ENCODE results near the gene PLA2G1B.

The PLA2G1B gene

DNA sequence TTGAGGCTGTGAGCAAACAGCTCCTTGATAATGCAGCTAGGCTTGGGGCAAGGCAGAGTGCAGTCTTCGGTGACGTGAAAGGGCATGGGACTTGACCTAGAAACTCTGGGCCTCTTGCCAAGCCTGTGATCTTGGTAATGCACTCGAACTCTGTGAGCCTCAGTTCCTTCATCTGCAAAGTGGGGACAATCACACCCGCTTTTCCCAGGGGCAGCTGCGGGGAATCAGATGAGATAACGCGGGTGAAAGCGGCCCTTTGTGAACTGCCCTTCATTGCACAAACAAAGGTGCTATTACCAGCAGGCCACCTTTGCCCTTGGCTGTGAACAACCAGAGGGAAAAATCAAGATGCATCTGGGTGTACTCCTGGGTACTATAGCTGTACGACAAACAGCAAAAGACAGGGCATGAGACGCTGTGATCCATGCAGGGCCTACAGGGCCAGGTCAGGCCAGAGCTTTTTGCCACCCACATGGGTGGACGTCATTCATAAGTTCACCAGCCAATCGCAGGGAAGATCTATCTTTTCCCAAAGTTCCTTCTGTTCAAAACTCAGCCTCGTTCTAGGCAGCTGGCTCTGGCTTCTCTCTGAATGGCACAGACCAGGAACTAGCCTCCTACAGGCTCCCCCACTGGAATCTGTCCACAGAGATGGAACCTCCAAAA, 38.2 kb upstream of the PLA2G1B start:
- FAIRE-seq (no peak), DNase-seq (ENCODE audit: insufficient read length, low spot score) (no peak)
- TF ChIP-seq, protein P1, sequence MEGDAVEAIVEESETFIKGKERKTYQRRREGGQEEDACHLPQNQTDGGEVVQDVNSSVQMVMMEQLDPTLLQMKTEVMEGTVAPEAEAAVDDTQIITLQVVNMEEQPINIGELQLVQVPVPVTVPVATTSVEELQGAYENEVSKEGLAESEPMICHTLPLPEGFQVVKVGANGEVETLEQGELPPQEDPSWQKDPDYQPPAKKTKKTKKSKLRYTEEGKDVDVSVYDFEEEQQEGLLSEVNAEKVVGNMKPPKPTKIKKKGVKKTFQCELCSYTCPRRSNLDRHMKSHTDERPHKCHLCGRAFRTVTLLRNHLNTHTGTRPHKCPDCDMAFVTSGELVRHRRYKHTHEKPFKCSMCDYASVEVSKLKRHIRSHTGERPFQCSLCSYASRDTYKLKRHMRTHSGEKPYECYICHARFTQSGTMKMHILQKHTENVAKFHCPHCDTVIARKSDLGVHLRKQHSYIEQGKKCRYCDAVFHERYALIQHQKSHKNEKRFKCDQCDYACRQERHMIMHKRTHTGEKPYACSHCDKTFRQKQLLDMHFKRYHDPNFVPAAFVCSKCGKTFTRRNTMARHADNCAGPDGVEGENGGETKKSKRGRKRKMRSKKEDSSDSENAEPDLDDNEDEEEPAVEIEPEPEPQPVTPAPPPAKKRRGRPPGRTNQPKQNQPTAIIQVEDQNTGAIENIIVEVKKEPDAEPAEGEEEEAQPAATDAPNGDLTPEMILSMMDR (IDR thresholded peaks at IDR 0.05; ENCODE audit: insufficient read depth, missing control alignments) = no peak

DNA sequence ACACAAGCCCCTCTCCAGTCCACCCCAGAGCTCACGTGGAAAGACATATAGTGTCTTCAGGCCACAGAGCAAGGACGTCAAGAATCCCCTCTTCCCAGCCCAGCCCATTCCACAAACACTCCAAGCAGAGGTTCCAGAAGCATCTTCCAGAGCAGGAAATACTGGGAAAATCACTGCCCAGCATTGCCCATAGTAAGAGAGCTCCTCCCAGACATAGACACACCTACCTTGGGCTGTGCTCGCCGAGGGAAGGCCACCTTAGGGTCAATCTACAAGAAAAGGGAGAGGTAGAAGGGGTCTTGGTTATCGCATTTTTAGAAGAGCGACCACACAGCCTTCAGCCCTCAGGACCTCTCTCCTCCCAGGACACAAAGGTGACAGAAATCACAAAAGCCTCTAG, 36.9 kb upstream of the PLA2G1B start:
- DNase-seq (ENCODE audit: insufficient read length, low spot score) = no peak
- TF ChIP-seq, protein P1 (IDR thresholded peaks at IDR 0.05; ENCODE audit: insufficient read depth, missing control alignments) = no peak
- no peak for FAIRE-seq

DNA sequence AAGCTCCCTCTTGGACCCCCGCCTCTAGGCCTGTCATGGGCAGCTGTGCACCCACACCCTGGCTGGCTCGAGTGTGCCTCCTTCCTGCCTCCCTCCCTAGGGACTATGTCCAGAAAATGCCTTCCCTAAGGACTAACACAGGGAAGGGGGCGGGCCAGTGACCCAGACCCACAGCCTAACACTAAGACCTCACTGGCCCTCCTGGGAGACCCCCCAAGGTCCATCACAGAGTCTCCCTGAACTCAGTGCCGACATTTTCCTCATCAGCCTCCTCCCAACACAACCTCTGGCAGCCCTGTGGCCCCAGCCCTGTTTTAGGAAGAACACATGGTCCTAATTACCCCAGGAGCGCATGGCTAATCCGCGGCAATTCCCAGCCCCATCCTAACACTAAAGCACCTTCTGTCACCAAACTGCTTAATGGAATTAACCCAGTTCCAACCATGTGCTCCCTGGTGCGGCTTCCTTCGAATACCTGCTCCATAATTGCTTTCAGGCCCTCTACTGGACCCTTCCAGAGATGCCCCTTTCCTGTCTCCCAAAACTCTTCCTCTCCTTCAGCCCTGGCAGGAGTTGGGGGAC, 35.8 kb upstream of the PLA2G1B start:
- DNase-seq (ENCODE audit: insufficient read length, low spot score) = peak; percentile 58
- peak; percentile 84 for FAIRE-seq
- TF ChIP-seq, protein P1 (IDR thresholded peaks at IDR 0.05; ENCODE audit: insufficient read depth, missing control alignments) = peak; percentile 30

DNA sequence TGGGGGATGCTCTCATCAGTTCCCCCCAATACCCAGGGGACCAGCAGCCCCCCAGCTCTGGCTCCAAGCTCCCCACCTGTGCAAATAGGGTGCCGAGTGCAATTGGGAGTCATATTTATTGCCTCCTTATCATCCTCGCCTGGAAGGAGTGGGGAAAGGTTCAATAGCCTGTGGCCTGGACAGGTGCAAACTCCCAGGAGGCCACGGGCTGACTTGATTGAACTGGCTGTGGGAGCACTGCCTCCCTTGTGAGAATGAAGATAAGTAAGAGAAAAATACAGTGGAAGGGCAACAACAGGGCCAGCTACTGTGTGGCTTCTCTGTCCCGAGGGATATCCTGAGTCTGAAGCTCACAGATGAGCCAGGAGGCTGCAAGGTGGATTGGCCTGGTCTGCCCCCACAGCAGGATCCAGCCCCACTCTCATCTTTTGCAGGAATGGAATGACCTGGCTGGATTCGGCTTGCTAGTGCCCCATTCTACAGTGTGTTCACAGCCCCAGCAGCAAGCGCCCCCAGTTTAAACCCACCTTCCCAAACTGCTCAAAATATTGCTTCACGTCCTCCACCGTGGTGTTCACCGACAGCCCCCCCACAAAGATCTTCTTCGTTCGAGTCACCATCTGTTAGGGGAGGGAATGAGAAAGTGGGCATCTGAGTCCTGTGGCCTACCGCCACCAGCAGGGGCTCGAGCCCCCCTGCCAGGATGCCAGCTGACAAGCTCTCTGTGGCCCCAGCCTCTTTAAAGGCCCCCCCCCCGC, 35.1 kb upstream of the PLA2G1B start:
- no peak for DNase-seq (ENCODE audit: insufficient read length, low spot score)
- no peak for FAIRE-seq
- TF ChIP-seq, protein P1 (IDR thresholded peaks at IDR 0.05; ENCODE audit: insufficient read depth, missing control alignments) = no peak

DNA sequence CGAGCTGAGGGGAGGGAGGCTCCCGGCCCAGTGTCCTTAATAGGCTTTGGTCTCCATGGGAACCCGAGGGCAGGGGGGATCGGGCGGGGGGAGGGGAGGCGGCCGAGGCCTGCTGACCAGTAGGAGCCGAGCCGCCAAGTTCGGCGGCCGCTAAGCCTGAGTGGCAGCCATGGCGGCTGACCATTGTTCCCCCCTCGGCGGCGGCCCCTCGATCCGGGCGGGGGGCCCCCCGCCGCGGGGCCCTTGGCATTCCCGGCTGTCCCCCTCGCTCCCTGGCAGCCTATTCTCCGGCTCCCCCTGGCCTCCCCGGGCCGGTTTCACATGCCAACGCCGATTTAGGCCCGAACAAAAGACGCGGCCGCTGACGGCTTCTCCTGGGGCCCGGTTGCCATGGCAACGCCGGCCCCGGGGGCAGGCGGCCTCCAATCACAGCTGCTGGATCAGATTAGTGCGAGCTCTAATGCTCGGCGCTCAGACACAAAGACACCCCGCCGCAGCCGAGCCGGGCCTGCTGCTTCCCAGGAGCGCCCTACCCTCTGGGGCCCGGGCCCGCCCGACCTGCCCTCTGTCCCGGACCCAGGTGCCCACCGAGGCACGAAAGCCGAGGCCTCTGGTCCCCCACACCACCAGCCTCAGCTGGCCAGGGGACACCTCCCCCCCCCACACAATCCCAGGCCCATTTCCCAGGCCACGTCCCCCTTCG, 34.1 kb upstream of the PLA2G1B start:
- TF ChIP-seq, protein P1 (IDR thresholded peaks at IDR 0.05; ENCODE audit: insufficient read depth, missing control alignments) = no peak
- FAIRE-seq = no peak
- DNase-seq (ENCODE audit: insufficient read length, low spot score) = peak; percentile 86

DNA sequence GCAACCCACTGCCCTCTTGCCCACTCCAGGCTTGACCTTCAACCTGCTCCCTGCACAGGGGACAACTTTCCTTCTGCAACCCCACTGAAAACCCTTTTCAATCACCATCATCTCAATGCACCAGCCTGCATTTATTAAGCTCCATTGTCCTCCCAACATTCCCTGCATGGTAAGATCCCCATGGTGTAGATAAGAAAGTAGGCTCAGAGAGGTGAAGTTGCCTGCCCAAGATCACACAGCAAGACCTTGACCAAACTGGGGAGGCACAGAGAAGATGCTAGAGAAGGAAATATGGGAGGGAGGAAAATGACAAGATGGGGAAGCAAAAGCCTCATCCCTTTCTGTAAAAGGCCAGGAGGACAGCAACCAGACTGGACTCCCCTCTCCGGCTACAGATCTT, 31.5 kb upstream of the PLA2G1B start:
- DNase-seq (ENCODE audit: insufficient read length, low spot score) (no peak), FAIRE-seq (no peak)
- TF ChIP-seq, protein P1 (IDR thresholded peaks at IDR 0.05; ENCODE audit: insufficient read depth, missing control alignments) = no peak
